ENCODE measurements around the gene RTN4R.

The RTN4R gene

GRCh38 chr22:20237480-20238440 lies 30.4 kb downstream of the RTN4R start:
- H3K4me3 ChIP-seq (ENCODE audit: low read depth, low read length): peak overlapping the region; percentile 49
- peak; percentile 97 for DNase-seq (ENCODE audit: low read depth)
- TF ChIP-seq, protein P1, sequence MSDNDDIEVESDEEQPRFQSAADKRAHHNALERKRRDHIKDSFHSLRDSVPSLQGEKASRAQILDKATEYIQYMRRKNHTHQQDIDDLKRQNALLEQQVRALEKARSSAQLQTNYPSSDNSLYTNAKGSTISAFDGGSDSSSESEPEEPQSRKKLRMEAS (IDR thresholded peaks at IDR 0.05; ENCODE audit: low read depth, low read length): peak; percentile 47; the same call in 1 of the 2 replicates
- TF ChIP-seq, protein P2, sequence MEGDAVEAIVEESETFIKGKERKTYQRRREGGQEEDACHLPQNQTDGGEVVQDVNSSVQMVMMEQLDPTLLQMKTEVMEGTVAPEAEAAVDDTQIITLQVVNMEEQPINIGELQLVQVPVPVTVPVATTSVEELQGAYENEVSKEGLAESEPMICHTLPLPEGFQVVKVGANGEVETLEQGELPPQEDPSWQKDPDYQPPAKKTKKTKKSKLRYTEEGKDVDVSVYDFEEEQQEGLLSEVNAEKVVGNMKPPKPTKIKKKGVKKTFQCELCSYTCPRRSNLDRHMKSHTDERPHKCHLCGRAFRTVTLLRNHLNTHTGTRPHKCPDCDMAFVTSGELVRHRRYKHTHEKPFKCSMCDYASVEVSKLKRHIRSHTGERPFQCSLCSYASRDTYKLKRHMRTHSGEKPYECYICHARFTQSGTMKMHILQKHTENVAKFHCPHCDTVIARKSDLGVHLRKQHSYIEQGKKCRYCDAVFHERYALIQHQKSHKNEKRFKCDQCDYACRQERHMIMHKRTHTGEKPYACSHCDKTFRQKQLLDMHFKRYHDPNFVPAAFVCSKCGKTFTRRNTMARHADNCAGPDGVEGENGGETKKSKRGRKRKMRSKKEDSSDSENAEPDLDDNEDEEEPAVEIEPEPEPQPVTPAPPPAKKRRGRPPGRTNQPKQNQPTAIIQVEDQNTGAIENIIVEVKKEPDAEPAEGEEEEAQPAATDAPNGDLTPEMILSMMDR (IDR thresholded peaks at IDR 0.05; ENCODE audit: low read depth, low read length): no peak
- TF ChIP-seq POLR2A (IDR thresholded peaks at IDR 0.05; ENCODE audit: extremely low read depth, insufficient read length) (no peak), MYC (IDR thresholded peaks at IDR 0.05; ENCODE audit: low read depth, low read length) (peak; percentile 80)

DNA sequence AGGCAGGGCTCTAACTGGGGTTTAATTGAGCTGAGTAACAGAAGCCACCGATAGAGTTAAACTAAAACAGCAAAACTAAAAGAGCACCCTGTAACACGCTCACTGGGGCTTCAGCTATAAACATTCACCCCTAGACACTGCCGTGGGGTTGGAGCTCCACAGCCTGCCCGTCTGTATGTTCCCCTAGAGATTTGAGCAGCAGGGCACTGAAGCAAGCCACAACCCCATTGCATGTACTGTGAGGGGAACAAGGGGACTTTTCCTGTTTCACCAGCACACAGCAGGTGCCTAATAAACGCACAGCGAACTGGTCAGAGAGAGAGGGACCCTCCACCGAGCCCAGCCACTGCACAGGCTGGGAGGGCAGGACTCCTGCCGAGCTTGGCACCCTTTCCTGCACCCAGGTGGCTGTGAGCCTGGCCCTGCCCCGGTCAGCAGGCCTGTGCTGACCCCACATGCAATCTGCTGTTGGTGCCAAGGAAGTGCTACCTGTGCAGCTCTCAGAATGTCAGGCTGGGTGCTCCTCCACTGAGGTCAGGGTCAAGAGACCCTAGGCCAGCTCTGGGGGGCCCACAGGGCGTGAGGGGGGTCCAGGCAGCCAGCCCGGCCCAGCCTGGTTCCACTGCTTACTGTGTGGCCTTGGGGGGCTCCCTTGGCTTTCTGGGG lies 31.9 kb downstream of the RTN4R start:
- no peak overlapping the region for H3K4me3 ChIP-seq (ENCODE audit: low read depth, low read length)
- DNase-seq (ENCODE audit: low read depth): peak; percentile 52
- TF ChIP-seq MYC (IDR thresholded peaks at IDR 0.05; ENCODE audit: low read depth, low read length) (no peak), POLR2A (IDR thresholded peaks at IDR 0.05; ENCODE audit: extremely low read depth, insufficient read length) (no peak)
- TF ChIP-seq, protein P1 (IDR thresholded peaks at IDR 0.05; ENCODE audit: low read depth, low read length): no peak

DNA sequence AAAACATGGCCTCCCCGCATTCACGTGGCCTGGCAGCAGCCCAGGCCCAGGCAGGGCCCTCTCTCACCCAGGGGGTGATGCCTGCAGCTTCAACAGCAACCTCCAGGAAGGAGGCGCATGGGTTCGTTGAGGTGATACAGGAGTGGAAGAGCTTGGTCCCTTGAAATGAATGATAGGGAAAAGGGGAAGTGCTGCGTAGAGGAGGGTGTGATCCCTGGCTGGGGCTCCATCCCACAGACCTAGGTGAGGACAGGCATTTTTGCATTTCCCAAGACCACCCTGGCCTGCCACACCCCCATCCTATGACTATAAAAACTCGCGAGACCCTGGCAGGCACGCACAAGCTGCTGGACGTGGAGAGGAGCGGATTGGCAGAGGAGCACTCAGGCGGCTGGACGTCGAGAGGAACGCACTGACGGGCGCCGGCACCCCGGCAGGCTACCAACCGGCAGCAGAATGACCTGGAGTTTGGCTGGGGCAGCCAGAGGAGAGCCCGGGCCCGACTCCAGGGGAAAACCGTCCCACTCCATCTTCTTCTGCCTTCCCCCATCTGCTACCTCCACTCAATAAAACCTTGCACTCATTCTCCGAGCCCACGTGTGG lies 32.6 kb downstream of the RTN4R start:
- TF ChIP-seq POLR2A (IDR thresholded peaks at IDR 0.05; ENCODE audit: extremely low read depth, insufficient read length) (no peak), MYC (IDR thresholded peaks at IDR 0.05; ENCODE audit: low read depth, low read length) (no peak)
- TF ChIP-seq, protein P1 (IDR thresholded peaks at IDR 0.05; ENCODE audit: low read depth, low read length): no peak
- TF ChIP-seq, protein P2 (IDR thresholded peaks at IDR 0.05; ENCODE audit: low read depth, low read length): no peak
- peak; percentile 39 for DNase-seq (ENCODE audit: low read depth)
- no peak overlapping the region for H3K4me3 ChIP-seq (ENCODE audit: low read depth, low read length)

GRCh38 chr22:20234760-20235388 lies 33.2 kb downstream of the RTN4R start:
- TF ChIP-seq, protein P1 (IDR thresholded peaks at IDR 0.05; ENCODE audit: low read depth, low read length): no peak
- TF ChIP-seq, protein P2 (IDR thresholded peaks at IDR 0.05; ENCODE audit: low read depth, low read length): no peak
- TF ChIP-seq POLR2A (IDR thresholded peaks at IDR 0.05; ENCODE audit: extremely low read depth, insufficient read length) (no peak), MYC (IDR thresholded peaks at IDR 0.05; ENCODE audit: low read depth, low read length) (no peak)
- H3K4me3 ChIP-seq (ENCODE audit: low read depth, low read length): no peak overlapping the region
- no peak for DNase-seq (ENCODE audit: low read depth)

DNA sequence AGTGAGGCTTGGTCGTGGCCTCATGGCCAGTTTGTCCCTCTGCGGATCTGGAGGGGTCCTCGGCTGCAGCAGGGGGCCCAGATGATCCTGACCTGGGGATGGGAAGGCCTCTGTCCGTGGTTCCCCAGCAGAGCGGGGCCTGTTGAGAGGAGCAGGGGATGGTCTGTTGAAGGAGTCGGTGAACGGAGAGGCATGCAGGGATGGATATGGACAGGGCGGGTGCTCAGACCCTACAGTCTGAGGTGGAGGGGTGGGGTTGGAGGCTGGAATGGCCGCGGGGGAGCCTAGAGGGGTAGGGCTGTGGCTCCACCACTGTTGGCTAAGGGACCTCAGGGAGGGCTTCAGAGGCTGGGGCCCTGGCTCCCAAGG lies 33.8 kb downstream of the RTN4R start:
- DNase-seq (ENCODE audit: low read depth): no peak
- TF ChIP-seq, protein P2 (IDR thresholded peaks at IDR 0.05; ENCODE audit: low read depth, low read length): no peak
- TF ChIP-seq MYC (IDR thresholded peaks at IDR 0.05; ENCODE audit: low read depth, low read length) (no peak), POLR2A (IDR thresholded peaks at IDR 0.05; ENCODE audit: extremely low read depth, insufficient read length) (no peak)
- TF ChIP-seq, protein P1 (IDR thresholded peaks at IDR 0.05; ENCODE audit: low read depth, low read length): no peak
- H3K4me3 ChIP-seq (ENCODE audit: low read depth, low read length): no peak overlapping the region

All from NB4 (cell line).